HuH-7 (cell line): ENCODE data around the gene ARHGEF2.
A peak's percentile ranks its signal among the peaks of the same experiment; 100 is the strongest.
"Not testable (repeated sequence)": the region's sequence is repeated elsewhere in the genome, so short reads cannot be mapped to it uniquely, and the experiment has no call there.

Experiments
- DNase-seq: peaks from one replicate; pipeline ENCODE4 v3.0.0; 2011; ENCODE audit warnings: low spot score

The ARHGEF2 gene

GRCh38 chr1:155990005-155990739, 11.8 kb upstream of the ARHGEF2 start:
- no peak for DNase-seq

- DNase-seq: peak; percentile 73
Measured at GRCh38 chr1:155989242-155990004, 11.1 kb upstream of the ARHGEF2 start.

- not testable (repeated sequence) for DNase-seq
Measured at GRCh38 chr1:155984903-155985645, 6.7 kb upstream of the ARHGEF2 start.

GRCh38 chr1:155984341-155984740, 6.0 kb upstream of the ARHGEF2 start:
- no peak for DNase-seq

GRCh38 chr1:155983191-155984024, 5.1 kb upstream of the ARHGEF2 start:
- DNase-seq: no peak

GRCh38 chr1:155982106-155982505, 3.8 kb upstream of the ARHGEF2 start:
- DNase-seq: no peak

- DNase-seq: peak; percentile 60
Measured at GRCh38 chr1:155981266-155982088, 3.1 kb upstream of the ARHGEF2 start.

- DNase-seq: no peak
Measured at GRCh38 chr1:155979597-155980343, 1.4 kb upstream of the ARHGEF2 start.

- DNase-seq: peak; percentile 54
Measured at GRCh38 chr1:155978973-155979429, 654 bp upstream of the ARHGEF2 start.

GRCh38 chr1:155977690-155978324, 540 bp downstream of the ARHGEF2 start:
- peak; percentile 72 for DNase-seq

GRCh38 chr1:155976913-155977689, 1.2 kb downstream of the ARHGEF2 start:
- no peak for DNase-seq

- no peak for DNase-seq
Measured at GRCh38 chr1:155976062-155976912, 2.1 kb downstream of the ARHGEF2 start.

- no peak for DNase-seq
Measured at GRCh38 chr1:155975375-155976061, 2.8 kb downstream of the ARHGEF2 start.

- DNase-seq: no peak
Measured at GRCh38 chr1:155974208-155975115, 3.9 kb downstream of the ARHGEF2 start.

- DNase-seq: no peak
Measured at GRCh38 chr1:155973723-155974122, 4.6 kb downstream of the ARHGEF2 start.
